NCI-H1694 (cell line): ENCODE data around the gene NPM1.

ENCODE experiments used
- DNase-seq: peaks from one replicate; lab custom pipeline; 2025; lab: John Stamatoyannopoulos, UW

NPM1 gene

DNA sequence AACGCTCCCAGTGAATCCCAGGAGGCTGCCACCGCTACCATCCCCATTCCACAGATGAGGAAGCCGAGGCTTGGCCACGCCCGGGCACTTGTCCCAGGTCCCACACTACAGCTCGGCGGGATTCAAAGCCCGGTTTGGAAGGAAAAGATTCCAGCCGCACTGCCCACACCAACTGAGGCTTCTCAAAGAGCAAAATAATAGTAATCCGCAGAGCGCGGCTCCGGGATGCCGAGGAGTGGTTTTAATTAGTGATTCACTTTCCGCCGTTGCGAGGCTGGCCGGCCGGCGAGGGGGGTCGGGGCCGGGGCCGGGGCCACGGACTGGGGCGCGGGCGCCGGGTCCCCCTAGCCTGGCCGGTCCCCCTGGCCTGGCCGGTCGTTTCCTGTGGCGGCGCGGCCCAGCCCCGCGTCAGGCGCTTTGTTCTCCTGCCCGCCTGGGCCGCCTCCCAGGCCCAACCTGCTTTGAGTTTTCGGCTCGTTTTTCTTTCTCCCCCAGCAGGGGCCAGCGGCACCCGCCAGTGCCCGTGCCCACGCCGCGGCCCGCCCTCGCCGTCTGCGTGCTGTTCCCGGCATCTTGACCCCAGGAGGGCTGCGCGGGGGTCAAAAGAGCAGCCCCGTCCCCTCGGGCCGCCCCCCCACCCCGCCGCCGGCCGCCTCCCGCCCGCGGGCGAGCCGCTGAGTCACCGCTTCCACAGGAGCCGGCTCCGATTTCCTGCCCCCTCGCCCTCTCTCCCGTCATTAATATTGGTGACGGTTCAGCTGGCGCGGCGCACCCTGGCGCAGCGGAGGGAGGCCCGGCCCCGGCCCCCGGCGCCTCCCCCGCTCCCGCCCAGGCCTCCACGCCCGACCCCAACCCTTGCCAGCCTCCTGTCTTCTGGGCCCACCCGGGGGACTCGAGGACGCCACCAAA, 63.0 kb downstream of the NPM1 start:
- DNase-seq: no peak

DNA sequence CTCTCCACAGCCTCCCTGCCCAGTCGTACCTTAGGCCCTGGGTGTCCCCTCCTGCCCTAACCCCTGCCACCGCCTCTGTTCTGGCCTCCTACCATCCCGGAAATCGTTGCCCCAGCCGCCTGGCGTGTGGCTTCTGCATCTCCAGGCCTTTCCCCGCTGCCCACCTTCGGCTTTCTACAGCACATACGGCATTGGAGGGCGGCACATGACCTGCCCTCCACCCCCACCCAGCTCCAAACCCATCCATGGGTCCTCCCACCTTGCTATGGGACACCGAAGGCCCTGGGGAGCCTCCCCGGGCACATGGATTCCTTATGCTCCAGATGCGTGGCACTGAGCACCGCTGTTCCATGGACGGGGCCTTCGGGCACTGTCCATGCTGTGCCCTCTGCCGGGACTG, 63.8 kb downstream of the NPM1 start:
- DNase-seq: no peak

DNA sequence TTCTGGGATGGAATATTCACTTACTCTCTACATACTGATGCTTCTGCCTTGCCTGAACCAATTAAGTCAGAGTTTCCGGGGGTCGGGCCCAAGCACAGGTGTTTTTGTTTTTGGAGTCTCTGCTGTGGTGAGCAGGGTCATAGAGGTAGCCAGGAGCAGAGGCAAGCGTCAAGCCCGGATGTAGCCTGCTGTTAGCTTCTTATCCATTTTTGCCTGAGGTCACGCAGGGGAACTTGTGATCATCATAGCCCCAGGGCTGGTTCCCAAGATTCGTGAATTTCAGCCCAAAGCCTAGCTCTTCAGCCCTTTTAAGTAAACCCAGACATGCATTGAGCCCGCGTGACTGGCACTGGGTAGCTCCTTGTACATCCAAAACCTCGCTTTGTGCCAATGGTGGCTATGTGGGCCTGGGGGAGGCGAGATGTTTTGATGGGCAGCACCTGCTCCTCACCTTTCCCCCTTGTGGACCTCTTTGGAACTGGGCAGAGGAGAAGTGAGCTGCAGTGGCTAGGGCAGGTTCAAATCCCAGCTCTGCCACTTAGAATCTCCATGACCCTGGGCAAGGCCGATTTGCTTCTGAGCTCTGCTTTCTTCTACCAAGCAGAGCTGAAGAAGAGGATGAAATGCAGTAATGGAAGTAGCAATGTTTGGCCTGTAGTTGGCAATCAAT, 65.5 kb downstream of the NPM1 start:
- DNase-seq: no peak

DNA sequence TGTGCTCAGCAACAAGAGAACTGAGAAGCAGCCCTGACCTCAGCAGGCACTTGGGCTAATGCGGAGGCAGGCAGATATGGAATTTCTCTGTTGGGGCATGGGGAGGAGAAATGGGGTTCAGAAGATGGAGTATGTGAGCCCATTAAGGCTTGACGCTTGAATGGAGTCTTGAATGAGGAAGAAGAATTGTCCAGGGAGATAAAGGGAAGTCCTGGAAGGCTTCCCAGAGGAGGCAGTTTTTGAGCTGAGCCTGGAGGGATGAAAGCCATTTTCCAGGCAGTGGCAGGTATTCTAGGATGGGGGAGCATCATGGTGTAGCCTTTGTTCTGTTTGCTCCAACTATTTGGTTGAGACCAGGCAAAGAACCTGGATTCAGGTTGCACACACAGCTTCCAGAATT, 66.3 kb downstream of the NPM1 start:
- no peak for DNase-seq

DNA sequence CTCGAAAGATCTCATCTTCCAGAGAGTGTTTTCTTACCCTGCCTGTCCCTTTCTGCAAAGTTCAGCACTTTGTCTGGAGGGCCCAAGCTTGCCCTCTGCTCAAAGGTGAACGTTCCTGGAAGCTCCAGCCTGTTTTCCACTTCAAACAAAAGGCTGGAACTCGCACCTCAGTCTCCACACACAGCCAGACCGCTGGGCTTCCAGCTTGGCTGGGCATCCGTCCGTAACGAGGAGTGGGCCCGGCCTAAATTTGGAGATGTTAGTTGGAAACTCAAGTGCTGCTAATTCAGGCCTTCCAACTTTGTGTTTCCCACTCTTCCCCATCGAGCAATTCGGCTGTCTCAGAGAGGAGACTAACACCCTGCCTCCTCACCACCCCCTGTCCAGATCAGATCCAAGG, 66.9 kb downstream of the NPM1 start:
- no peak for DNase-seq

DNA sequence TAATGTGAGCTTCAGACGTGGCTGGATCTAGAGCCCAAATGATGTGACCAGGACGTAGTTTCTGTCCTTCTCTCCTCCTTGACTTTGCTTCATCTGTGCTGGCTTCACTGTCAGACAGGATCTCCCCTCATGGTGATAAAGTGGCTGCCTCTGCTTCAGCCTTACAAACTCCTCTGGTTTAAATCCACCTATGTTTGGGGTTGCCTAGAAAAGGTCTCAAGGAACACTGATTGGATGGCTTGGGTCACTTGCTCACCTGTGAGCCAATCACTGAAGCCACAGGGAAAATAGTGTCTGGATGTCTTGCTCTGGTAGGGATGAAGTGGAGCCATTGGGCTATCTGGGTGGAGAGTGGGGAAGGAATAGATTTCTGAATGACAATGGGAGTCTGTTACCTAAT, 67.9 kb downstream of the NPM1 start:
- no peak for DNase-seq

DNA sequence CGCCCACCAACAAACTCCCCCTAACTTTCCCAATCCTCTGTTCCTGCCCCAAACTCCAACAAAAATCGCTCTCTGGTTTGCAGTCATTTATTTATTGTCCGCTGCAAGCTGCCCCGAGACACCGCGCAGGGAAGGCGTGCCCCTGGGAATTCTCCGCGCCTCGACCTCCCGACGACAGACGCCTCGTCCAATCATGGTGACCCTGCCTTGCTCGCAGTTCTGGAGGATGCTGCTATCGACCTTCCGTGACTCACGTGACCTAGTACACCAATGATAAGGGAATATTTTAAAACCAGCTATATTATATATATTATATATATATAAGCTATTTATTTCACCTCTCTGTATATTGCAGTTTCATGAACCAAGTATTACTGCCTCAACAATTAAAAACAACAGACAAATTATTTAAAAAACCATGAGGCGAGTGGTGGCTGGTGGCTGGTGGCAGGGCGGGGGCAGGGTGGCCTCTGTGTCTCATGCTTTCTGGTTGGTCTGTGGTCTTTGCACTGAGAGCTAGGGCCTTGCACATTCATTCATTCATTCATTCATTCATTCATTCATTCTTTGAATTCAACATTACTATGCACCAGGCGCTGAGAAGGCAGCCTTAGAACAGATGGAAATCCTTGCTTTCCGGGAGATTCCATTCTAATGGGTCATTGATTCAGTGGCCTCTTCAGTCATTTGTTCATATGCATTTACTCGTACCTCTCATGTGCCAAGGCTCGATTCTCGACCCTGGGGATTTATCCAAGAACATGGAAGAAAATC, 69.7 kb downstream of the NPM1 start:
- DNase-seq: no peak

DNA sequence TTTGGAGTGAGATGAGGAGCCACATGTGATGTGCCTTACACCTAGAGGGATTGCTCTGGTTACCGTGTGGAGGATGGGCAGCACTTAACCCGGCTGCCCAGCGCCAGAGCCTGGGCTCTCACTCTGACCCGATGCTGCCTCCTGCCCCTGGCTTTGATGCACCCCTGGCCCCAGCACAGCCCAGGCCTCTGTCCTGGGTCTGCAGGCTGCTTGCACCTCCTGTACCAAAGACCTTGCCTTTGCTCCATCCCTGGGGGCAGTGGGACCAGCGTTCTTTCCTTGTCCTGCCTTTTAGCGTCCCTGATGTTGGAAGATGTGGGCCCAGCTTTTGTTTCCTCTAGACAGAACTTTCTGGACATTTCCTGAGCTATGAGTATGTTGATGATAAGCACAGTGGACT, 72.2 kb downstream of the NPM1 start:
- no peak for DNase-seq
